Activated CD8-positive, alpha-beta memory T cell treated with anti-CD3 and anti-CD28 coated beads, Interleukin-2, amount 50 U/mL, for 24 hours (primary cell): Measurements from ENCODE around the gene CEP97.
"Not testable (repeated sequence)": the region's sequence is repeated elsewhere in the genome, so short reads cannot be mapped to it uniquely, and the experiment has no call there.

ENCODE experiments used
- DNase-seq: peaks from one replicate; pipeline ENCODE4 v3.0.0-alpha.2; 2020; ENCODE audit errors: extremely low read depth

The CEP97 gene

DNA sequence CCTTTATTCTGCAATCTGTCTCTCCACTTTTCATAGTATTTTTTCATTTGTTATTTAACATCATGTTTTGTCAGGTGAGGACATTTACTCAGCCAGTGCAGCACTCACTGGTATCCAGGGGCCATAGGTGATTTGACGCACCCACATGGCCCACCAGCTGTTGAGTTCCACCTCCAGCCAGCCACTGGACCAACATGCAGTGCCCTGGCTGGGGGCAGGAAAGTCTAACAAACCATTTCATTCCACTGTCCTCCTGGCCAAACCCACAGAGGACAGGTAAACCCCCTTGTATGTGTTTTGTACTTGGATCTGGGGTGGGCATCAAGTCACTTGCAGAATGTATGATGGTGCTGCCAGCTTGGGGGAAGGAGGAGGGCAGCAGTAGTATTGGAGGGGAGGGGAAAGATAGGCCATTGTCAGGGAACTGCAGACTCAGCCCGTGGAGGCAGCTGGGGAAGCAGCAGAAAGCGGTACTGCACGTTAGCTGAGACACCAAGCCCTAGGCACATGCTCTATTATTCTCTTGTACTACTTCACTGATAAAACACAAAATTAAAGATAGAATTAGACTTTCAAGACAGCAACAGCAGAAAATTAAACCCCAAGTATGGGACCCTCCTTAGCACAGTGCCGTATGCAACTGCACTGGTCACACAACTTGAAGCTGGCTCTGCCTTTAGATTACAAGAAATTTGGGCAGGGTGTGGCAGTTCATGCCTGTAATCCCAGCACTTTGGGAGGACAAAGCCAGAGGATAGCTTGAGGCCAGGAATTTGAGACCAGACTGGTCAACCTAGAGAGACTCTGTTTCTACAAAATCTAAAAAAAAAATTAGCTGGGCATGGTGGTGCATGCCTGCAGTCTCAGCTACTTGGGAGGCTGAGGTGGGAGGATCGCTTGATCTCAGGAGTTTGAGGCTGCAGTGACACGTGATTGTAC, 22.4 kb upstream of the CEP97 start:
- DNase-seq = no peak

DNA sequence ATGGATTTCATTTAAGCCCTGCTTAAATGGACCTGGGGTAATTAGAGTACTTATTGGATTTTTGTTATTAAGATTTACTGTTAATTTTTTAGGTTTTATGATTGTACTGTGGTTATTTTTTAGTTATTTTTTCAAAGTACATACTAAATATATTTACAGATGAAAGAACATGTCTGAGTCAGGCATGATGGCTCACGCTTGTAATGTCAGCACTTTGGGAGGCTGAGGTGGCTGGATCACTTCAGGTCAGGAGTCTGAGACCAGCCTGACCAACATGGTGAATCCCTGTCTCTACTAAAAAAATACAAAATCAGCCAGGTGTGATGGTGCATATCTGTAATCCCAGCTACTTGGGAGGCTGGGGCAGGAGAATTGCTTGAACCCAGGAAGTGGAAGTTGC, 21.7 kb upstream of the CEP97 start:
- DNase-seq = no peak

DNA sequence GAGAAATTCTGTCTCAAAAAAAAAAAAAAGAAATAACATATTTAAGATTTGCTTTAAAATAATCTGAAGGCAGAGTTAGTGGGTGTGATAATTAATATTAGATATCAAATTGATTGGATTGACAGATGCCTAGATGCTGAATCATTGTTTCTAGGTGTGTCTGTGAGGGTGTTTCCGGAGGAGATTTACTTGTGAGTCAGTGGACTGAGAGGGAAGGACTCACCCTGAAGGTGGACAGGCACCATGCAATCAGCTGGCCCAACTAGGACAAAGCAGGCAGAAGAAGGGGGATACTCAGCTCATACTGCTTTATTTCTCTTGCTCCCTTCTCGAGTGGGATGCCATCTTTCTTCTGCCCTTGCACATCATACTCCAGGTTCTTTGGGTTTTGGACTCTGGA, 21.2 kb upstream of the CEP97 start:
- DNase-seq = no peak

DNA sequence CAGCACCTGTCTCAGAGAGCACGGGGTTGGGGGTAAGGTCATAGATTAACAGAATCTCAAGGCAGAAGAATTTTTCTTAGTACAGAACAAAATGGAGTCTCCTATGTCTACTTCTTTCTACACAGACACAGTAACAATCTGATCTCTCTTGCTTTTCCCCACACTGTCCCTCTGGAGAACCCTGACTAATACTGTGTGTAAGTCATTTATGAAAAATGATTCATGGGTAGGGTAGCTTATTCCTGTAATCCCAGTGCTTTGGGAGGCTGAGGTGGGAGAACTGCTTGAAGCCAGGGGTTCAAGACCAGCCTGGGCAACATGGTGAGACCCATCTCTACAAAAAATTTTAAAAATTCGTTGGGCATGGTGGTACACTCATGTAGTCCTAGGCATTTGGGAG, 19.8 kb upstream of the CEP97 start:
- DNase-seq = not testable (repeated sequence)

DNA sequence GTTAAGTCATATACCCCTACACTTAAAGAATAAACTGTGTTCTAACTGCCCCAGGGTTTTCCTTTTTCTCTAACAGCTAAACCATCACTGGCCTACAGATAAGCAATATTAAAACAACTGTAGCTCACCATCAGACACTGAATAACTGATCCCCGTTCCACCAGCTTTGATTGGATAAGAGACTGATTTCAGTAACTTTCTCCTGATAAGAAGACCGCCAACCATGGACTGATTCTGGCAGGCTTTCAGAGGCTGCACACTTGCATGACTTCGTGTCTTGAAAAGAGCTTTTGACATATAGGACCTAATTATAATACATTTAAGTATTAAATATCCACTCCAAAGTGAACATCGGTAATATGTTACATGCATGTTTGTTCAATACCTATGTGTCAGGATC, 15.3 kb upstream of the CEP97 start:
- DNase-seq = no peak

DNA sequence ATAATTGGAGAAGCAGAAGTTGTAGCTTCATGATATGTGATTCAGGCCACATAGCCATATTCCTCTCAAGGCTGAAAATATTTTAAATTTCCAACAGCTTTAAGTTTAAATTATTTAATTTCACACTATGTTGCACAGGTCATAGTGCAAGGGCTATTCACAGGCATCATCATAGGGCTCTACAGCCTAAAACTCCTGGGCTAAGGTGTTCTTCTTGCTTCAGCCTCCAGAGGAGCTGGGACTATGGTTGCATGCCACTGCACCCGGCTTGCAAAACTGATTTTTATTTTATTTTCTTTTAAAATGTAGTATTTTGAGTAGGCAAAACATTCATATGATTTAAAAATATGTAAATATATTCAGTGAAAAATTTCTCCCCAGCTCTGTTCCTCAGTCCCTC, 6.0 kb upstream of the CEP97 start:
- no peak for DNase-seq

DNA sequence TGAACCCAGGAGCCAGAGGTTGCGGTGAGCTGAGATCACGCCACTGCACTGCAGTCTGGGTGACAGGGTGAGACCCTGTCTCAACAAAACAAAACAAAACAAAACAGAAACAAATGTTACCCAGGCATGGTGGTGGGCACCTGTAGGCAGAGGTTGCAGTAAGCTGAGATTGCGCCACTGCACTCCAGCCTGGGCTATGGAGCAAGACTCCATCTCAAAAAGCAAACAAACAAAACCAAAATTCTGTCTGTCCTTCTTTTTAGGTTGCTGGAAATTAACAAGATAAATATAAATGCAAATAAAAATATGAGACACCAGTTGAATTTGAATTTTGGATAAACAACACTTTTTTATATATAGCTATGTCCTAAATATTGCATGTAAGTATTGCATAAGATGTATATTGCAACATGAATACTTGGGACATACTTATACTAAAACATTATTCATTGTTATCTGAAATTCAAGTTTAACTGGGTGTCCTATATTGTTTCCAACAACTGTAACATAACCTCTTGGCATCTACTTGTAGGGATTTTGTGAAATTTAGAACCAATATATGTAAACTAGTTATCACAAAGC, 4.7 kb upstream of the CEP97 start:
- no peak for DNase-seq

DNA sequence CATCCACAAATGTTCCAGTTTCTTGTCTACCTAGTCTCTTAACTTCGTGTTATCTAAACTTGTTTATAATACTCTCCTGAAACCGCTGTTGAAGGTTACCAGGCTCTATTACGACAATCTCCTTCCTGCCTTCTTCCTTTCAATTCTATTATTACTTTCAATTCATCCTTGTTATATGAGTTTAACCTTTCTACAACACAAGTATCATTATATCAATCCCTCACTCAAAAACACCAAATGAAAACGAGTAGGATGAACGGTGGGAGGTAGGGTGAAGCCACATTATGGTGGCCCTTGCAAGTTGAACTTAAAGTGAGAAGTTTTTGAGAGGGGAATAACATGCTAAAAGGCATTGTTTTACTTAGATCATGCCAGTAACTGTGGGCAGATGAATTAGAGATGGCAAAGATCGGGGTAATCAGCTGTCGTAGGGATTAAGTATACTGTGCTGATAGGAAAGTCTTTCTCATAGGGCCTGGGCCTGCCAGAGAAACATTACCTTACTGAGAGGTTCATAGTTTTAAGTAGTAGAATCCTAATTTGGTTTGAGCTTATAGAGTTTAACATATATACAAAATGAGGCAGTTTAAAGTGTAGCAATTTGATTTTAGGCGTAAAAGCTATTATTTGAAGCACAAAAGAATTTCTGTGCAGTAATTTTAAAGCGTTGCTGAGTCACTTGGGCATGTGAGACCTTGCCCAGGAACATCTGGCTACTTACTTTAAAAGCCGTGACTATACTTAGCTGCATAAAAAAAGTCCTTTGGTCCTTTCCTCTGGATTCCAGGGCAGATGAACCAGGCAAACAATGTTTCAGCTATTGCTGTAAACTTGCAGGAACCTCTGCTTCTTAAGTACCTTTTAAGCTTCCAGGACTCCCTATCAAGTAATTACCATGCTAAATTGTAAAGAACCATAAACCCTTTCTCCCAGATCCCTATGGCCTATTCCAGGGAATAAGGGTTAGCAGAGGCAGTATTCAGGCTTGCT, 3.3 kb upstream of the CEP97 start:
- no peak for DNase-seq

DNA sequence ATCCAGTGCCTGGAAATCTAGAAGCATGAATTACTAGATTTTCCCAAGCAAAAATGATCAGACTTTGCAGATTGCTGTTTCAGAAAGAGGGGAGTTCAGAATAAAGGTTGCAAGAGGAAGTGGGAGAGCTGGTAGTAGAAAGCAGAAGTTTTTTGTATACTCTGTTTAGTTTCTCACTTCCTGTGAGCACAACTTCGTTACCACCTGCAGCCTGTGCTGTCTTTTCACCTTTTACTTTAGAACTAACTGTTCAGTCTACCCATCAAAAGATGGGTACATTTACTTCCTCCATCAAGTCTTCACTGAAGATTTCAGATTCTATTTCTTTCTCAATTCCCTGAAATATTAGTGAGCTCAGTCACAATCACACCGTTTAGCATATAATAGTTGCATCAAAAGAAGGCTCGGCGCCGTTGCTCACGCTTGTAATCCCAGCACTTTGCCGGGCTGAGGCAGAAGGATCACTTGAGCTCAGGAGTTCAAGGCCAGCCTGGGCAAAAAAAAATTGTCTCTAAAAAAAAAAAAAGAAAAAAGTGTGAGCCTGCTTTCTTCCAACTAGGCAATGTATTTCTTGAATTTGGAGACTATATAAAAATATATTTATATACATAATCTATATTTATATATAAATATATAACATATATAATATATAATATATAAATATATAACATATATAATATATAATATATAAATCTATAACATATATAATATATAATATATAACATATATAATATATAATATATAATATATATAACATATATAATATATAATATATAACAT, 1.8 kb upstream of the CEP97 start:
- no peak for DNase-seq

DNA sequence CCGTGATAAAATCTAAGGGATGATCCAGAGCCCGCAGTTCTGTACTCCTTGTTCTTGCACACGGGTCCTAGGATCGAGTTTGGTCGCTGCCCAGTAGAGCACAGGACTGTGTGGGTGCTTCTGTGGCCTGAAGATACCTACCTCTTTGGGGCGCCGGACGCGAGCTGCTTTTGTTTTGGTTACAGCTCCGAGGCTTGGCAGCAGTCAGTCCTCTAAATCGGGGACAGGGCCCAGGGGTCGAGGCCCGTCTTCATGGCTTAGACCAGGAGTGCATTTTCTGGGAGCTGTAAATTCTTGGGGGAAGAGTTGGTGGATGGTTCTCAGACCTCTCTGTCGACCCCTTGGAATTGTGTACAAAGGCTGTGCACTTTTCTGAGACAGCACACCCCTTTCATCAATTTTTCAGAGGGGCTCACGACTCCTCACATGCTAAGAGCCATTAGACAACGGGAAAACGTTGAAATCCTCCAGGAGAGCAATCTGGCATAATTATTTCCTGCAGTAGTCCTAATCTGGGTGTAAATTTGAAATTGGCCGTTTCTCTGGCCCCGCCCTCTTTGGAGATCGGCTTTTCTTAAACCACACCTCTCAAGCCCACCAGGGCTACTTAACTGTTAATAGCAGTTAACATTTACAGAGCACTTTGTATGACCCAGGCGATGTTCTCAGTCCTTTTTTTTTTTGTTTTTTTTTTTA, 928 bp downstream of the CEP97 start:
- no peak for DNase-seq

DNA sequence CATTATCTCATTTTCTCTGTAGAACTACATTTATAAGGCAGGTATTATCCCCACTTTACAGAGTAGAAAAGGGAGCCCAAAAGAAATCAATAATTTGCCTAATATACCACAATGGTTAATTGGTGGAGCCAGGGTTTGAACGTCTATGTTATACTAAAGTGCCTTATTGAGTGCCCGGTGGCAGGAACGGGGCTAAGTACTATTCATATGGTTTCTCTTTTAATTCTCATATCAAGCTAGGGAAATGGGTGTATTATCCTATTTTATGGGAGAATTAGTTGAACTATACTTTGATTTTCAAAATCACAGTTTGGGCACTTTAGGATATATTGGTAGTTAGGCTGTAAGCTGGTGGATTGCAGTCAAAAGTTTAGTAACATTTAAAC, 1.5 kb downstream of the CEP97 start:
- DNase-seq = no peak

DNA sequence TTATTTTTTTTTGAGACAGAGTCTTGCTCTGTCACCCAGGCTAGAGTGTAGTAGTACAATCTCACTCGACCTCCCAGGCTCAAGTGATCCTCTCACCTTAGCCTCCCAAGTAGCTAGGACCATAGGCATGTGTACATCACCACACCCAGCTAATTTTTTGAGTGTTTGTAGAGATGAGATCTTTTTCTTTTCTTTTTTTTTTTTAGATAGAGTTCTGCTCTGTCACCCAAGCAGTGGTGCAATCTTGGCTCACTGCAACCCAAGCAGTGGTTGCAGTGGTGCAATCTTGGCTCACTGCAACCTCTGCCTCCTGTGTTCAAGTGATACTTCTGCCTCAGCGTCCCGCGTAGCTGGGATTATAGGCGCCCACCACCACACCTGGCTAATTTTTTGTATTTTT, 5.2 kb downstream of the CEP97 start:
- no peak for DNase-seq

DNA sequence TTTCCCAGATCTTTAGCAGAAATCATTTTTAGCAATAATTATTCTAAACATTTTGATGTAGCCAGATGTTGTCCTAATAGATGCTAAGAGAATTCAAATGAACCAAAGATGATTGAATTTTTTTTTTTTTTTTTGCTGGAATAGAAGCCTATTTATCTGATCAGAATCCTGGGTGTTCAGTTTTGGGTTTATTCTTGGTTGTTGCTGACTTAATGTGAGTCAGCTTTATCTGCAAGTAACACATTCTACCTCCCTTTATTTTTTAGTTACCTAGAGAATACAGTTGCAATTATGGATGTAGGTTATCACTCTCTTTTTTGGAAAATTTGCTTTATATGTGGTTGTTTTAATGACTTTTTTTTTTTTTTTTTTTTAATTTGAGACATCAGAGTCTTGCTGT, 6.4 kb downstream of the CEP97 start:
- DNase-seq = no peak

DNA sequence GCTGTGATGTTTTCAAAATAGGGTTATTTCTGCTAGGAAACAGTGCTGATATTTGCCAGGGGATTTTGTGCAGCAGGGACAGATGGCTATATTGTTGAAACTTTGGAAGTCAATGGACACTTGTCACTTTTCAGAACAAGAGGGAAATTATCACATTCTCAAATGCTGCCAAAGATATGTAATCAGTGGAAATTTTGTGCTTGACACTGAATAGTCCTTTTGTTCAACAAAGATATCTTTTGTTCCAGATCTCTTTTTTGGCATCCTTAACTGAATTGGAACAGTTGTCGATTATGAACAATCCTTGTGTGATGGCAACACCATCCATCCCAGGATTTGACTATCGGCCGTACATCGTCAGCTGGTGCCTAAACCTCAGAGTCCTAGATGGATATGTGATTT, 7.8 kb downstream of the CEP97 start:
- DNase-seq = no peak

DNA sequence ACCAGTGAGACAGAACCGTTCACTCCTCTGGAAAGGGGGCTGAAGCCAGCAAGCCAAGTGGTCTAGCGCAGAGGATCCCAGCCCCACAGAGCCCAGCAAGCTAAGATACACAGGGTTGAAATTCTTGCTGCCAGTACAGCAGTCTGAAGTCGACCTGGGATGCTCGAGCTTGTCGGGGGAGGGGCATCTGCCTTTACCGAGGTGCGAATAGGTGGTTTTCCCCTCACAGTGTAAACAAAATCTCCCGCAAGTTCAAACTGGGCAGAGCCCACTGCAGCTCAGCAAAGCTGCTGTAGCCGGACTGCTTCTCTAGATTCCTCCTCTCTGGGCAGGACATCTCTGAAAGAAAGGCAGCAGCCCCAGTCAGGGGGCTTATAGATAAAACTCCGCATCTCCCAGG, 11.4 kb downstream of the CEP97 start:
- no peak for DNase-seq

DNA sequence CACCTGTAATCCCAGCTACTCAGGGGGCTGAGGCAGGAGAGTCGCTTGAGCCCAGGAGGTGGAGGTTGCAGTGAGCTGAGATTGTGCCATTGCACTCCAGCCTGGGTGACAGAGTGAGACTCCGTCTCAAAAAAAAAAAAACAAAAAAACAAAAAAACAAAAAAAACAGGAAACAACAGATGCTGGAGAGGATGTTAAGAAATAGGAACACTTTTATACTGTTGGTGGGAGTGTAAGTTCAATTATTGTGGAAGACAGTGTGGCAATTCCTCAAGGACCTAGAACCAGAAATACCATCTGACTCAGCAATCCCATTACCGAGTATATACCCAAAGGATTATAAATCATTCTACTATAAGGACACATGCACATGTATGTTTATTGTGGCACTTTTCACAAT, 17.5 kb downstream of the CEP97 start:
- DNase-seq = not testable (repeated sequence)

DNA sequence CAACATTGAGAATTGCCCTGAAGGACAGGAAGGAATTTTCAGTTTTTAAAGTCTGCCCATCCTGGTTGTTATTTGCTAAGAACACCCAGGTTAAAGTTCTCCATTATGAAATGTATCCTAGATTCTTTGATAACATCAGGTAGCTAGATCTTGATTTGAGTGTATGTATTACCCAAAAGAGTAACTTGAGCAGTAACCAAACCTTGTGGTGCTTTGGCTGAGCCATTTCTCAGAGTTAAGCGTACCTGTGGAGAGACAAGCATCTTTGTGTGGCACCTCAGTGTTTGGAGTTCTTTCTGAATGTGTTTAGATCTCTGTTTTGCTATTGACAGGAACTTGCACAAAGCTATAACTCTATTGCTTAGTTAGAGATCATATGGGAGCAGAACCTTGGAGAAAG, 20.4 kb downstream of the CEP97 start:
- DNase-seq = no peak

DNA sequence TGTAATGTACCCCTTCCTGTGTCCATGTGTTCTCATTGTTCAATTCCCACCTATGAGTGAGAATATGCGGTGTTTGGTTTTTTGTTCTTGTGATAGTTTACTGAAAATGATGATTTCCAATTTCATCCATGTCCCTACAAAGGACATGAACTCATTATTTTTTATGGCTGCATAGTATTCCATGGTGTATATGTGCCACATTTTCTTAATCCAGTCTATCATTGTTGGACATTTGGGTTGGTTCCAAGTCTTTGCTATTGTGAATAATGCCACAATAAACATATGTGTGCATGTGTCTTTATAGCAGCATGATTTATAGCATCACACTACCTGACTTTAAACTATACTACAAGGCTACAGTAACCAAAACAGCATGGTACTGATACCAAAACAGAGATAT, 21.5 kb downstream of the CEP97 start:
- not testable (repeated sequence) for DNase-seq

DNA sequence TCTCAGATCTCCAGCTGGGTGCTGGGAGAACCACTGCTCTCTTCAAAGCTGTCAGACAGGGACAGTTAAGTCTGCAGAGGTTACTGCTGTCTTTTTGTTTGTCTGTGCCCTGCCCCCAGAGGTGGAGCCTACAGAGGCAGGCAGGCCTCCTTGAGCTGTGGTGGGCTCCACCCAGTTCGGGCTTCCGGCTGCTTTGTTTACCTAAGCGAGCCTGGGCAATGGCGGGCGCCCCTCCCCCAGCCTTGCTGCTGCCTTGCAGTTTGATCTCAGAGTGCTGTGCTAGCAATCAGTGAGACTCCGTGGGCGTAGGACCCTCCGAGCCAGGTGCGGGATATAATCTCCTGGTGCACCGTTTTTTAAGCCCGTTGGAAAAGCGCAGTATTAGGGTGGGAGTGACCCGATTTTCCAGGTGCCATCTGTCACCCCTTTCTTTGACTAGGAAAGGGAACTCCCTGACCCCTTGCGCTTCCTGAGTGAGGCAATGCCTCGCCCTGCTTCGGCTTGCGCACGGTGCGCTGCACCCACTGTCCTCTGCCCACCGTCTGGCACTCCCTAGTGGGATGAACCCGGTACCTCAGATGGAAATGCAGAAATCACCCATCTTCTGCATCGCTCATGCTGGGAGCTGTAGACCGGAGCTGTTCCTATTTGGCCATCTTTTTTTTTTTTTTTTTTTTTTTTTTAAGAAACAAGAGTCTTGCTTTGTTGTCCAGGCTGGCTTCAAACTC, 29.1 kb downstream of the CEP97 start:
- not testable (repeated sequence) for DNase-seq

DNA sequence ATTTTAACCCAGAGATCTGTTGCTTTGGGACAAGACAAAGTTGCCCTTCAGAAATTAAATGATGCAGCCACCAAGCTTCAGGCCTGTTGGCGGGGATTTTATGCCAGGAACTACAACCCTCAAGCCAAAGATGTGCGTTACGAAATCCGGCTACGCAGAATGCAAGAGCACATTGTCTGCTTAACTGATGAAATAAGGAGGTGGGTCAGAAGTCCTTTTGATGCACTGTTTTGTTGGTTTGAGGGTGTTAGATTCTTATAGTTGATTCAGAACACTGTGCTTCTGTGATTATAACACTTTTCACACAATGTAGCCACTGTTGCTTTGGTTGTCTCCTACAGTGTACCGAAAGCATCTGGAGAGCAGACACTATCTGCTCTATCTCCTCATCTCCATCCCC, 33.8 kb downstream of the CEP97 start:
- DNase-seq = no peak
